HL-60/S4 (cell line): ENCODE measurements around the gene EZH1.

ENCODE experiments used
- in situ Hi-C: fragments of 300-500 bp; cut with MboI; formaldehyde crosslinking; loops from 2 replicates; pipeline ENCODE4 v1.14.3; 2022; ENCODE audit warnings: low sequenced_read_pairs

EZH1 gene

DNA sequence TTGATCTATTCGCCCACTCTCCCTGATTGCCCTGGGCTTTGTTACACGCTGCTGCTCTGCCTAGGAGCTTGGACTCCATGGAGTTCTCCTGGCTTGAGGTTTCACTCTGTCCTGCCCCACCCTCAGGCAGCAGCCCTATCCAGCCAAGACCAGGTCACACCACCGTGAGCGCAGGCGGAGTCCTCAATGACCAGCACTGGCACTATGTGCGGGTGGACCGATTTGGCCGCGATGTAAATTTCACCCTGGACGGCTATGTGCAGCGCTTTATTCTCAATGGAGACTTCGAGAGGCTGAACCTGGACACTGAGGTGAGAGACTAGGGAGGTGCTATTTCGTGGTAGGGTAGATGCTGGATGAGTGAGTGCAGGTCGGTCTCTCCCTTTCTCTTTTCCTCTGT lies 59.0 kb downstream of the EZH1 start:
- in situ Hi-C loops: loop anchor here (10.0 kb wide), 1 partner anchor 101 kb away; no protein-coding TSS in a partner anchor

DNA sequence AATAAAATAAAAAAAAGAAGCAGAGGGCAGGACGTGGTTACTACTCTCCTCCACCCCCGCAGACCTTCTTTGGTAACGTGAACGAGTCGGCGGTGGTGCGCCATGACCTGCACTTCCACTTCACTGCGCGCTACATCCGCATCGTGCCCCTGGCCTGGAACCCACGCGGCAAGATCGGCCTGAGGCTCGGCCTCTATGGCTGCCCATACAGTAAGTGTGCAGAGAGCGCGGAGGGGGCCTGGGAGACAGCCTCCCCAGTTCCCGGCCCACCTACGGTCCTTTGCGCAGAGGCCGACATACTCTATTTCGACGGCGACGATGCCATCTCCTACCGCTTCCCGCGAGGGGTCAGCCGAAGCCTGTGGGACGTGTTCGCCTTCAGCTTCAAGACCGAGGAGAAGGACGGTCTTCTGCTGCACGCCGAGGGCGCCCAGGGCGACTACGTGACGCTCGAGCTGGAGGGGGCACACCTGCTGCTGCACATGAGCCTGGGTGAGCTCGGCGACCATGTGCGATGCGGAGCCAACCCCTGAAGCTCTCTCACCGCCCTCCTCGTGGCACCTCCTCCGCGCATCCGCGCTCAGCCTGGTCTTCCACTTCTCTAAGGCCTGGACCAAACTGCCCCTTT lies 59.8 kb downstream of the EZH1 start:
- in situ Hi-C loops: loop anchor here (10.0 kb wide), 1 partner anchor 100 kb away; no protein-coding TSS in a partner anchor

DNA sequence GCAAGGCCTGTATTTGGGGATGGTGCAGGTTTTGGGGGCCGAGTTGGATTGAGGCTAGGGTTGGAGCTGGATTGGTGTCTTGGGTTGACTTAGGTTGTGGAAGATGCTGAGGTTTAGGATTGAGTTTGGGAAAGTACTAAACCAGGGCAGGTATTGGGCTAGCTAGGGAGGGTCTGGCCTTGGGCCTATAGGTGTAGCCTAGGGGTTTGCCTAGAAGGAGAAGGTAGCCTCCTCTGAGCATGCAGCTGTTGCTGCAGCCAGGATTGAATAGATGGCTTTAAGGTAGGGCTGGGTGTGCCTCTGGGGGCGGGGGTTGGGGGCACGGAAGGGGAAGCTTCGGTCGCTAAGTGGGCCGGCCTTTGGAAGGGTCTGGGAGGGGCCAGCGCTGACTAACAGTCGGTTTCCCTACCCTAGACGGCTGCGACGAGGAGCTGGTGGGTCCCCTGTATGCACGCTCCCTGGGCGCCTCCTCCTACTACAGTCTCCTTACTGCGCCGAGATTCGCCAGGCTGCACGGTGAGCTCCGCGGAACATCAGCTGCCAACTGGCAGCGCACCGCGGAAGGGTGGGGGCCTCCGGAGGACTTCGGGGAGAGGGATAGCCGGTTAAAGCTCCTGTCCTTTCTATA lies 61.3 kb downstream of the EZH1 start:
- in situ Hi-C loops: loop anchor here (10.0 kb wide), 1 partner anchor 99 kb away; no protein-coding TSS in a partner anchor

DNA sequence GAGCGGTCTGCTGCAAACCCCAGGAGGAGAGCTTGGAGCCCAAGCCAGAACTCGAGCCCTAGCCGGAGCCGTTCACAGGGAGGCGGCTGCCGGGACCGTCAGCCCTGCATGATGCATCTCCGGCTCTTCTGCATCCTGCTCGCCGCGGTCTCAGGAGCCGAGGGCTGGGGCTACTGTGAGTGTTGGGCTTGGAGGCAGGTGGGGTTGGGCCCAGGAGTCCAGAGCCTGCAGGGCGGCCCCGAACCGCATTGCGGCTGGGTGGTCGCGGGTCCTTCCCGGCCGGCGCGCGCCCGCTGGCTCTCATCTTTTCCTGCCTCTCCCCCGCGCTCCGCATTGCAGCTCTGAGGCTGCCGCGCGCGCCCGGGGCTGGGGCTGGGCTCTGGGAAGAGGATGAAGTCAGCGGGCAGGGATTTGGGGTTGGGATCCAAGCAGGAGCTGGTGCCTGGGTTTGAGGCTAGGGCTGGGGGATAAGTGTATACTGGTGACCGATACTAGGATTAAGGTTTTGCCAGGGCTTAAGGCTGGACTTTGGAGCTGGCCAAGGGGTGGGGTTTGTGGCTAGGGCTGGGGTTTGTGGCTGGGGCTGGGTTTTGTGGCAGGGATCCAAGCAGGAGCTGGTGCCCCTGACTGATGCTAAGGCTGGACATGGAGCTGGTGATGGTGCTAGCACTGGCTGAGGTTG lies 62.0 kb downstream of the EZH1 start:
- in situ Hi-C loops: loop anchor here (10.0 kb wide), 1 partner anchor 98 kb away; no protein-coding TSS in a partner anchor

DNA sequence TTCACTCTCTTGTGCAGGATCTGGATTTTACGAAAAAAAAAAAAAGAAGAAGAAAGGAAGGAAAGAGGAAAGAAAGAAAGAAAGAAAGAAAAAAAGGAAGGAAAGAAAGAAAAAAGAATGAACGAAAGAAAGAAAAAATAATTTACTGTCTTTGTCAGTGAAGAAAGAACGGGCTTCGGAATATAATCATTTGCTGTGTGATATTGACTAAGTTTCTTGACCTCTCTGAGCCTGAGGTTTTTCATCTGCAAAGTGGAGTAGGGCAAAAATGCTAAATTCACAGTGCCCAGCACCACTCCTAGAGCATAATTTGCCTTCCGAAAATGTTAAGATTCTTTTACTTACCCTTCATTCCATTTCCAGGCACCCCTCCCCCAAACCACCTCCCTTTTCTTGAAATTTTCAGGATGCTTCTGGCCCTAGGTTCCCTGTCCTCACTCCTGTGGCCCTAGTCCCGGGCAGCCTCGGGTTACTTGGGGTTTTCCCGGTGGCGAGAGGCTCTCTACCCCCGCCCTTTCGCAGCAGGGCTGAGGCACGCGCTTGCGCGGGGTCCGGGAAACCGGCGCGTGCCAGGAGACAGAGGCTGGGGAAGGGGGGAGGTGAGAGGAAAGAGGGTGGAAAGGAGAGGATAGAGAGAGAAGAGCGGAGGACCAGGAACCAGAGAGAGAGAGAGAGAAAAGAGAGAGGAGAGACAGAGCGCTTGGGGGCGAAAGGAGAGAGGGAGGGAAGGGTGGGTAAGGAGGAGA lies 62.7 kb downstream of the EZH1 start, which contains the start of gene CNTNAP1:
Gene CNTNAP1 (plus strand): TSS at position 556 of the 746 bp plus-strand sequence. CDS start 299 bp downstream, outside the sequence.
- in situ Hi-C loops: loop anchor here (10.0 kb wide), 1 partner anchor 97 kb away; no protein-coding TSS in a partner anchor

DNA sequence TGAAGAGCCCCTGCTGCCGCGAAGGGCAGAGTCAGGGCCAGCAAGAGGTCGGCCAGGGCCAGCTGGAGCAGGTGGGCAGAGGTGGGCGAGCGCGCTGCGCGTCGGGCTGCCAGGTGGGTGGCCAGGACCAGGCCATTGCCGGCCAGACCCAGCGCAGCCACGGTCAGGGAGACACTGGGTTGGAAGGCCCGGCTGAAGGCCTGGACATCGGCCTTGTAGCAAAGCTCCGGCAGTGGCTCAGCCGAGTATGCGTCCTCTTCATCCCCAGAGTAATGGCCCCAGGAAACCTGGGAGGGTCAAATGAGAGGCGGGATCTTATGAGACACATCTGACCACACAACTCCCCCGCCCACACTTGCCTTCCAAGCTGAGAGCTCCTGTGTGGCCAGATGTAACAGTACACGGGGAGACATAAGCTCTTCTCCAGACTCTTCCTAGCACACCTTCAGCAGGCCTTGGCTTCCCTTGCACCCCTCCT lies 64.5 kb downstream of the EZH1 start:
- in situ Hi-C loops: loop anchor here (10.0 kb wide), 1 partner anchor 96 kb away; no protein-coding TSS in a partner anchor

DNA sequence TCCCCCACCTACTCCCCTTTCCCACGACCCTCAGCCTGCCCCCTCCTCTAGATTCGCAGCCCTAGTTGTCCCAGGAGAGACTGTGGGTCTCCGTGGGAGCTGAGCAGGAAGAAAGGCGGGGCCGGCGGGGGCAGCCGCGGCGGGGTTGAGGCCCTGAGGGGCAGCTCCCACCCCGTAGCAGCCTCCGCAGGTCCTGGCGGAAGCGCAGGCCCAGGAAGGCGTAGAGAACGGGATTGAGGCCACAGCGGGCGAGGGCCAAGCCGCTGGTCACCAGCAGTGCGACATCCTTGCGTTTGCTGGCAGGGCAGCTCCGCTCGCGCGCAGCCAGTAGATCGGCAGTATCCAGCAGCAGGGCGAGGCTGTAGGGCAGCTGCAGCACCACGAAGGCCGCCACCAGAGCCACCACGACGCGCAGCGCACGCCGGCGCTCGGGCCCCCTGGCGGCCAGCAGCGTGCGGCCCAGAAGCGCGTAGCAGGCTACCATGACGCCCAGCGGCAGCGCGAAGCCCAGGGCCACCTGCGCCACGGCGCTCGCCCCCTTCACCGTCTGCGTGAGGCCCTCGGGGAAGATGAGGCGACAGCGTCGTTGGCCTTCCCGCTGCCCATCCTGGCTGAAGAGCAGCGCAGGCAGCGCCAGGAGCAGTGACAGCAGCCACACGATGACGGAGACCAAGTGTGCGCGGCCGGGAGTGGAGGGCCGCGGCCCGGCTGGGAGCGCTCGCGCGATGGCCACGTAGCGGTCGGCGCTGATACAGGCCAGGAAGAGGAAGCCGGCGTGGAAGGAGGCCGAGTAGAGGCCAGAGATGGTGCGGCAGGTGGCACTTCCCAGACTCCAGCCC lies 65.1 kb downstream of the EZH1 start:
- in situ Hi-C loops: loop anchor here (10.0 kb wide), 1 partner anchor 95 kb away; no protein-coding TSS in a partner anchor

DNA sequence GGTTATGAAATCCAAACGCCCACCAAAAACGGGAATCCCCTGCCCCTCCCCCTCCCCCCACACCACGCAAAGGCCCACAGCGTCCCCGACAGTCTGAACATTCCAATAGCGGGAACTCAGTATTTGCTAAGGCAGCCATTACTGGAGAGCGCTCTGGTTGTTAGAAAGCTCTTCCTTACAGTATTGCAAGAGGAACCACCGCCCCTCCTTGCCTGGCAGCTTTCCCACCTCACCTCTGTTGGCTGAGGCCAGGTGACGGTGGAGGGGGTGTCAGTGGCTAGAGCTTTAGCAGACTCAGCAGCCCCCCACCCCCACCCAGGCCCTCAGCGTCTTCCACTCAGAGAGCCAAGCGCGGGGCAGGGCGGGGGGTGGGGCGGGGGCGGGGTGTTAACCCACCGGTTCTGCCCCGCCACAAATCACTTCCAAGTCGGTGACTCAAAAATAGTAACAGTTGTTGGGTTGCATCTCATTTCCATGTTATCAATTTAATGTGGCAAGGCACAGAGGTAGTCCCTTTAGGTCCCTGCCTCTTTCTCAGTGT lies 65.8 kb downstream of the EZH1 start:
- in situ Hi-C loops: no loop called here

DNA sequence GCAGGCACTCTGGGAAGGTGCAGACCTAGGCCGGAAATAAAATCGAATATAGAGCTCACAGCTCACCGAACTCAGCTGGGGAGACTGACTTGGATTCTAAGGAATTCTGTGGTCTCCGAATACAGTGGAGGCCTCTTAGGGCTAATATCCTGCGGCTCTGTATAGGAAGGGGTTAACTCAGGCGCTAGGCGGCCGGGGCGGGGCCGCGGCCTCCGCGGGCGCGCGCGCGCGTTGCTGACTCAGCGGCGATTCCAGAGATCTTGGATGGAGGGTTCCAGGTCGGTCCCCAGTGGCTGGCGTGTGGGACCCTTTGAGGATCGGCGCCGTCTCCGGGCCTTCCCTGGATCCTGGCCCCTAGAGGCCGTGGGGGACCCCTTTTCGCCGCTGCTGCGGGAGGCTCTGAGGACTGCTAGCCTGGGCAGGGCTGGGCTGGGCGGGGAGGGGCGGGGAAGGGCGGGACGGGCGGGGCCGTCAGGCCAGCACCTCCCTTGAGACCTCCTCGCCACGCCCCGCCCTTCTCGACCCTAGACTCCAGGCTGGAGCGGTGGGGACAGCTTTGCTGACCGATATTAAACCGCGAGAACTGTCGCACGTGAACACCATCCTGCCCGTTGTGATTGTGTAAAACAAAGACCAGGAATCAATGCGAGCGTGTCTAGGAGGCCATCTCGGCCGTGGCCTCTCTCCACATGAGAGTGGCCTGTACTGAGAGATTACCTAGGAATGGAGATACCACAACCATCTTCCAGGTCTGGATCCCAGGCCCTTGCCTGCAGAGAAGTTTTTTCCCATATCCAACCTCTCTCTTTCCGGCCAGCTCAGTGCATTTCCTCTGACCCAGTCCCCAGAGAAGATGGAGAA lies 66.7 kb downstream of the EZH1 start:
- in situ Hi-C loops: no loop called here

DNA sequence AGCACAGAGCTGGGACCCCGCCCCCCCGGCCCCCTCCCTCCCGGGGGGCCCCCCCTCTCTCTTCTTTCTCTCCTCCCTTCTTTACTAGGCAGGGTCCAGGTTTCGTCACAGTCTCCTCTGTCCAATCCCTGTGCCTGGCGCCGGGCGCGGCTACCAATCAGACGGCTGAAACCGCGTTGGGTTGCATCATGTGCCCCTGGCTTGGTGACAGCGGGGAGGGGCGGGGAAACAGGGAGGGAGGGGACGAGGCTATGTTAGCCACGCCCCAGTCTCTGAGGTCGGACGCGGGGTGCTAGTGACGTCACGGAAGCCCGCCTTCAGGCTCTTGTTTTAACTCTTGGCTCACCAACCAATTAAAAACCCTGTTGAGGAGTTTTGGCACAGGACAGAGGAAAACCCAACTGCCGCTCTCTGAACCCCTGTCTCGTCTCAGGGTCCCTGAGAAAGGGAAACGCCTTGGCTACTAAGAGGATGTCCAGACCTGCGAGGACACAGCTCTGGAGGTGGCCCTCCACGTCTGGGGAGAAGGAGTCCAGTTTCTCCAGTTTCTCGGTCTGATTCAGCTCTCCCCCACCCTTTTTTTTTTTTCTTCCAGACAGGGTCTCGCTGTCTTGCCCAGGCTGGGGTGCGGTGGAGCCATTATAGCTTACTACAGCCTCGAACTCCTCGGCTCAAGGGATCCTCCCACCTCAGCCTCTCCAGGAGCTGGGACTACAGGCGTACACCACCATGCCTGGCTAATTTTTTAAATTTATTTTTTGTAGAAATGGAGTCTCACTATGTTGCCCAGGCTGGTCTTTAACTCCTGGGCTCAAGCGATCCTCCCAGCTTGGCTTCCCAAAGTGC lies 67.6 kb downstream of the EZH1 start:
- in situ Hi-C loops: no loop called here

DNA sequence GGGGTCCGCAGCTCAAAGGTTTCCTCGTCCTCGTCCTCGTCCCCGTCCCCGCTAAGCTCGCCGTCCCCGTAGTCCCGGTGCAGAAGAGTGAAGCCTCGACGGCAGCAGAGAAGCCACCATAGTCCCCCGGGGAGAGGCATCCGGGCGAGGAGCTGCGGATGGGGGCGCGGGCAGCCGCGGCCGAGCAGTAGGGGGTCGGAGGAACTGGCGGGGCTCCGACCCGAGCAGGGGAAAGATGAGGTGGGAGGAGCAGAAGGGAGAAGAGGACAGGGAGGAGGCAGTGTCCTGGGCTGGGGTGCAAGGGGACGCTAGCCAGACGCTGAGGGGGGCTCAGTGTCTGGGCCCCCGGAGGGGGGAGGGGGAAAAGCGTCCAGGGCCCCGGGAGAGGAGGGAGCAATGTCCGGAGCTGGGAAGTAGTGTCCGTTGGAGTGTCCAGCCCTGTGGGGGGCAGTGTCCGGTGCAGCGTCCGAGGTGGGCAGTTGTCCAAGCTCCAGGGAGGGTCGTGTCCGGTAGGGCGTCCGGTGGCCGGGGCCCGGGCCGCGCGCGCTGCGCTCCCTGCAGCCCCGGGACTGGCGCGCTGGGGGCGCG lies 68.3 kb downstream of the EZH1 start, which contains the start of gene PLEKHH3:
Gene PLEKHH3 (minus strand): TSS at position 571 of the 588 bp plus-strand sequence. CDS start 431 bp downstream, at position 140.
- in situ Hi-C loops: no loop called here

DNA sequence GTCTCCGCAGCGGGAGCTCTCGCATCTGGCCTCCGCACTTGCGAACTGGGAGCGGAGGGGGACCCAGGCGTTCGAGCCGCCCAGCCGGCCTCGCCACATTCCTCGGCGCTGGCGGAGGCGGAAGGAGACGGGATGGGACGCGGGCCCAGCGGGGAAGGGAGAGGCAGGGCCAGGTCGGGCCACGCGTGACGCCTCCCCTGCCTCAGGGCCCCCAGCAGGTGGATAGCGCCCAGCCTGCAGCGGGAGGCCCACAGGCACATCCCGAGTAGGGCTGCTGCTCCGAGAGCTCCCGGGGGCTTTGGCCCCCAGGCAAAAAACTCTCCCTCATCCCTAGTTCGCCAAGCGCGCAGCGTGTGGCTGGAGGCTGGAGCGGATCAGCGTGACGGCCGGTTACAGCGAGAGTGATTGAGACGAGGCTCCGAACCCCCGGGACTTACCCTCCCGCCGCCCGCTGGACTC lies 68.8 kb downstream of the EZH1 start:
- in situ Hi-C loops: no loop called here

DNA sequence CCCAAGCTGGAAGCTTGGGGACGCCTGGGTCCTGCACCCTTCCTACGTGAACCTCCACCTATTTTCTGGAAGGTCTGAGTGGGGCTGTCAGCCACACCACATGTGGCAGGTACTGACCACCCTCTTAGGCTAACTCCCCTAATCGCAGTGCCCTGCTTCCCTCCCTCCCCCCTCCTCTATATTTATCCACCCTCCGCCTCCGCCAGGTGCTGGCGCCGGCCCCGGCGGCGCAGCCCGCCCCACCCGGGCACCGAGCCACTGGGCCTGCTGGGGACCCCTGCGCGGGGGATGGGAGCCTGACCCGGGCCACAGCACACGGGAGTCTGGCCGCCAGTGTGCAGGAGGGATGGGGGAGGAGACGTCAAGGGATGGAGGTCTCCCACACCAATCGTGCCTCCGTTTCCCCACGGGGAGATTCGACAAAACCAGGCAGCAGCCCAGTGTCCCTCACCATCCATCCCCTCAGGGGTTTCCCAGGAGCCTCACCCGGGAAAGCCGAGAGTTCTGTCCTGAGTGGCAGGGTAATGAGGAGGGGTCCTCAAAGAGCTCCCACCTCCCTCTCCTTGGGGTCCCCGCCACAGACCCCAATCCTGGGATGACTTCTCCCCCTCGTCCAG lies 69.4 kb downstream of the EZH1 start:
- in situ Hi-C loops: no loop called here

DNA sequence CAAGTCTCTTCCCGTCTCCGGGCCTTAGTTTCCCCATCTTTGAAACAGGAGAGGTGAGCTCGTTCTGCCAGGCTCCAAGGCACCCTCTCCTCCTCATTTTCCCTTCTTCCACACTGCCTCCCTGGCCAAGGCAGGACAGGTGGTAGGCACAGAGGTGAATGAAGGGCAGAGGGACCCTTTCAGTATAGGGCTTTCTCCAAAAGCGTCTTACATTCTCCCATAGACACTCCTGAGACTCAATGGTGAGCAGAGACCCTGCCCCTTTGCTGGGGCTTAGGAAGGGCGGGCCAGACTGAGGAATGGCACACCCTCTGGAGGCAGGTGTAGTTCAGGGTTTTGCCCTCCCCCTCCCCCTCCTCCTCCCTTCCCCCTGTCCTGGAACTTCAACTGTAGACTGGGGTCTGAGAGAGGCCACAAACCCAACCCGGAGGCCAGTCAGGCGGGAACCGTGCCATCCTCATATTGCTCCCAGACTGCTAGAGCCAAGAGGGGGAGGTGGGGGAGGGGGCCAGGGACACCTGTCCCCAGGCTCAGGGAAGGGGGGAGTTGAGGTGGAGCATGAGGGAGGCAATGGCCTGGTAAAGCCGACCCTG lies 70.0 kb downstream of the EZH1 start:
- in situ Hi-C loops: no loop called here

DNA sequence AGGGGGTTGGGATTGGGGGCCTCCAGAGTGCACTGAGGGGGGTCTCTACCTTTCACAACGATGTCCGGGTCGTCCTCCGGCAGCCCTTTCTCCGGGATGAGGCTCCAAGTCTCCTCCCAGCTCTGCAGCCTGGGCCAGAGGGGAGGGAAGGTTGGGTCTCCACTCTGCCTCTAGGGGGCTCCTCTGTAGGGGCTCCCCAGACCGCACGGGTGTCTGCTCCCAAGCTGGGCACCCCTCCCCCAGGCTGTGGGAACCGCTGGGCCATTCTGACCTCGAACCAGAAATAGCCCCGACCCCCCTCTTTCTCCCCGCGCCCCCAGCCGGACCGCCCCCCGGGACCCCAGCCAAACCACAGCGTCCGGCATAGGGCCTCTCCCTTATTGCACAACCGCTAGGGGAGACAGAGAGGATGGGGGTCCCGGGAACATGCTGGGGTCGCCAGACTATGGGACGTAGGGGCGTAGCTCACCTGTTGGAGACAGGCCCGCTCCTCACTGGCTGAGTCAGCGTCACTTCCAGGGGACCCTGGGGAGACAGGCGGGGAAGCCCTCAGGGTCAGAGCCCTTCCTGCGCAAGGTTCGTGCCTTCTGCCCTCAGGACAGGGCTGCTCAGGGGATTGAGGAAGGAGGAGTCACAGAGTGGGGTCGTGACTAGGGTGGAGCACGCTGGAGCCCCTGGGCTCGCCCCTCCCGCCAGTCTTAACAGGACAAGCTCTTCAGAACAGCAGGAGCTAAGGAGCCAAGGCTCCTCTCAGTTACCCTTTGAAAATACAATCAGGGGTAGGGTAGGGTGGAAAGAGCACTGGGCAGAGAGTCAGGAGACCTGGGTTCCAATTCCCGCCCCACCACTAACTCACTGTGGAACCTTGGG lies 70.7 kb downstream of the EZH1 start:
- in situ Hi-C loops: no loop called here
